ENCODE results near the gene MSN.

- TF ChIP-seq, protein P1, sequence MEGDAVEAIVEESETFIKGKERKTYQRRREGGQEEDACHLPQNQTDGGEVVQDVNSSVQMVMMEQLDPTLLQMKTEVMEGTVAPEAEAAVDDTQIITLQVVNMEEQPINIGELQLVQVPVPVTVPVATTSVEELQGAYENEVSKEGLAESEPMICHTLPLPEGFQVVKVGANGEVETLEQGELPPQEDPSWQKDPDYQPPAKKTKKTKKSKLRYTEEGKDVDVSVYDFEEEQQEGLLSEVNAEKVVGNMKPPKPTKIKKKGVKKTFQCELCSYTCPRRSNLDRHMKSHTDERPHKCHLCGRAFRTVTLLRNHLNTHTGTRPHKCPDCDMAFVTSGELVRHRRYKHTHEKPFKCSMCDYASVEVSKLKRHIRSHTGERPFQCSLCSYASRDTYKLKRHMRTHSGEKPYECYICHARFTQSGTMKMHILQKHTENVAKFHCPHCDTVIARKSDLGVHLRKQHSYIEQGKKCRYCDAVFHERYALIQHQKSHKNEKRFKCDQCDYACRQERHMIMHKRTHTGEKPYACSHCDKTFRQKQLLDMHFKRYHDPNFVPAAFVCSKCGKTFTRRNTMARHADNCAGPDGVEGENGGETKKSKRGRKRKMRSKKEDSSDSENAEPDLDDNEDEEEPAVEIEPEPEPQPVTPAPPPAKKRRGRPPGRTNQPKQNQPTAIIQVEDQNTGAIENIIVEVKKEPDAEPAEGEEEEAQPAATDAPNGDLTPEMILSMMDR (IDR thresholded peaks at IDR 0.05; ENCODE audit: insufficient read depth, low read length, poor library complexity, severe bottlenecking): no peak
- no peak for TF ChIP-seq EZH2phosphoT487 (conservative IDR thresholded peaks at IDR 0.05; ENCODE audit: low read length)
Measured at GRCh38 chrX:65688403-65688871, 21.0 kb downstream of the MSN start.

Data from SU-DHL-6 (cell line).